Left renal pelvis (tissue), 4 donors: Measurements from ENCODE around the gene GGT5. TPM values are rescaled to one million over a fixed set of nuclear protein-coding genes. Genes with fewer than 3 reads are reported as not detected.

ENCODE experiments used
- DNase-seq, 4 donors: peaks; one replicate each; pipeline ENCODE4 v3.0.0-alpha.2; 2013; ENCODE audit warnings: low read depth in 4 of 4, low spot score in 3 of 4
- polyA plus RNA-seq, 4 donors: library from polyadenylated mRNA; unstranded; fragments of 120-200 nt; gene quantifications; one replicate each; pipeline ENCODE4 v1.2.1, GENCODE V29; 2013; ENCODE audit not compliant: insufficient read length in 4 of 4

Gene GGT5
- polyA plus RNA-seq, 4 donors = 13.6 to 29.3 (median 16.4) TPM

GRCh38 chr22:24170188-24170587 is 74.7 kb downstream of the GGT5 start:
- no peak for DNase-seq

Other genes starting within 250 kb of the GGT5 start
- gene GSTT4, start 239.6 kb downstream of the GGT5 start, polyA plus RNA-seq = not detected
- gene CABIN1, start 233.8 kb downstream of the GGT5 start, polyA plus RNA-seq = 10 to 100 TPM; 43.5 to 63.8 (median 52.0) TPM
- gene SUSD2, start 63.6 kb downstream of the GGT5 start, polyA plus RNA-seq = 10 to 100 TPM in 2 of 4 donors, 1 to 10 TPM in 2; 1.7 to 21.5 (median 10.7) TPM
- 10 to 100 TPM; 44.0 to 57.9 (median 46.5) TPM for gene SPECC1L, start 25.7 kb upstream of the GGT5 start, polyA plus RNA-seq
- 10 to 100 TPM in 1 of 4 donors, 1 to 10 TPM in 3; 5.1 to 11.9 (median 5.9) TPM for gene ADORA2A, start 182.5 kb upstream of the GGT5 start, polyA plus RNA-seq